Common myeloid progenitor, CD34-positive (primary cell): ENCODE data around the gene PDE3A.

ENCODE experiments used
- CTCF ChIA-PET: fragments of 350-600 bp; sonication (Branson Sonifier 250); formaldehyde crosslinking; loops from one replicate; lab custom pipeline; 2021; ENCODE audit warnings: antibody characterized with exemption; lab: Charles Lee
- POLR2A ChIA-PET: fragments of 350-600 bp; sonication (Branson Sonifier 250); formaldehyde crosslinking; loops from one replicate; lab custom pipeline; 2021; ENCODE audit warnings: antibody characterized with exemption; lab: Charles Lee
- DNase-seq, 3 donors: peaks; one replicate each; pipeline versions ENCODE4 v3.0.0 to v3.0.0-alpha.2; 2013
- H3K27ac ChIP-seq, 2 experiments: 1 replicate in 1 of 2; 2 replicates in 1 of 2; pipeline ENCODE4 v1.7.0; 2013; ENCODE audit warnings: inconsistent platforms in 2 of 2, low read length in 2 of 2, mild to moderate bottlenecking in 2 of 2, low read depth in 1 of 2, moderate library complexity in 1 of 2; ENCODE audit not compliant: severe bottlenecking in 2 of 2, insufficient read depth in 1 of 2, poor library complexity in 1 of 2
- H3K27me3 ChIP-seq, 5 experiments: replicated peaks in 2 of 5; 1 replicate in 3 of 5; 2 replicates in 2 of 5; pipeline versions ENCODE4 v1.6.1 to v1.7.0; 2013; ENCODE audit warnings: low read length in 4 of 5, mild to moderate bottlenecking in 2 of 5, moderate library complexity in 2 of 5, inconsistent platforms in 1 of 5; ENCODE audit not compliant: insufficient read depth in 5 of 5, control insufficient read depth in 4 of 5
- H3K36me3 ChIP-seq, 4 experiments: 1 replicate in 2 of 4; 2 replicates in 2 of 4; pipeline versions ENCODE4 v1.6.1 to v1.7.0; 2013; ENCODE audit warnings: low read length in 3 of 4, control low read depth in 1 of 4, mild to moderate bottlenecking in 1 of 4; ENCODE audit not compliant: control insufficient read depth in 4 of 4, insufficient read depth in 4 of 4
- H3K4me1 ChIP-seq, 4 experiments: 1 replicate in 3 of 4; 2 replicates in 1 of 4; pipeline versions ENCODE4 v1.6.1 to v1.7.1; 2013; ENCODE audit warnings: low read length in 3 of 4, mild to moderate bottlenecking in 3 of 4, control low read depth in 1 of 4, inconsistent platforms in 1 of 4, moderate library complexity in 1 of 4; ENCODE audit not compliant: control insufficient read depth in 4 of 4, insufficient read depth in 4 of 4; ENCODE audit errors: control extremely low read depth in 1 of 4
- H3K4me3 ChIP-seq, 7 experiments: 1 replicate in 4 of 7; 2 replicates in 3 of 7; pipeline versions ENCODE4 v1.5.1 to v1.7.0; 2013; ENCODE audit warnings: mild to moderate bottlenecking in 7 of 7, low read length in 6 of 7, moderate library complexity in 6 of 7, inconsistent platforms in 2 of 7, low read depth in 2 of 7, control low read depth in 1 of 7; ENCODE audit not compliant: insufficient read depth in 4 of 7, control insufficient read depth in 1 of 7; ENCODE audit errors: extremely low read depth in 1 of 7
- H3K9me3 ChIP-seq, 5 experiments: 1 replicate in 4 of 5; 2 replicates in 1 of 5; pipeline versions ENCODE4 v1.6.1 to v1.7.1; 2013; ENCODE audit warnings: low read length in 4 of 5, mild to moderate bottlenecking in 2 of 5, inconsistent platforms in 1 of 5, low read depth in 1 of 5, moderate library complexity in 1 of 5; ENCODE audit not compliant: control insufficient read depth in 4 of 5, insufficient read depth in 2 of 5; ENCODE audit errors: control extremely low read depth in 1 of 5
- WGBS: methylation state at CpG from one replicate; pipeline ENCODE4 v1.1.5; 2013; ENCODE audit not compliant: insufficient coverage; 5-methylcytosine and 5-hydroxymethylcytosine counted together

The PDE3A gene

GRCh38 chr12:20629414-20630156 is 261.2 kb downstream of the PDE3A start:
- DNase-seq, result no peak

GRCh38 chr12:20631711-20632110 is 263.4 kb downstream of the PDE3A start:
- WGBS, result 100% methylated on average over 1 of the region's 1 CpG
- H3K4me3 ChIP-seq, result no peak overlapping the region
- no peaks in the 10 kb centered on the region for H3K27me3 ChIP-seq
- no peak overlapping the region for H3K27ac ChIP-seq
- H3K9me3 ChIP-seq, result no peaks in the 10 kb centered on the region
- no peak for DNase-seq
- H3K36me3 ChIP-seq, result no peaks in the 10 kb centered on the region
- H3K4me1 ChIP-seq, result no peaks in the 10 kb centered on the region
- ChIA-PET POLR2A (interaction anchor here (0.6 kb wide), 1 partner anchor 829 kb away, joined by 6 read pairs; no protein-coding TSS in a partner anchor), CTCF (no interaction called here)

More at GRCh38 chr12:20629414-20630156, 261.2 kb downstream of the PDE3A start:
- H3K27me3 ChIP-seq, result no peaks in the 10 kb centered on the region
- WGBS, result 93% methylated on average over 5 of the region's 6 CpGs
- POLR2A ChIA-PET, result no interaction called here
- no peak overlapping the region for H3K4me3 ChIP-seq
- H3K27ac ChIP-seq, result no peak overlapping the region
- H3K36me3 ChIP-seq, result no peaks in the 10 kb centered on the region
- CTCF ChIA-PET, result no interaction called here
- no peaks in the 10 kb centered on the region for H3K9me3 ChIP-seq
- no peaks in the 10 kb centered on the region for H3K4me1 ChIP-seq

GRCh38 chr12:20641106-20641505 is 272.8 kb downstream of the PDE3A start:
- H3K27ac ChIP-seq, result no peak overlapping the region
- H3K36me3 ChIP-seq, result no peaks in the 10 kb centered on the region
- peaks cover 0 to 4% (median 0%) of the 10 kb centered on the region in 4 experiments for H3K4me1 ChIP-seq
- H3K4me3 ChIP-seq, result no peak overlapping the region
- H3K9me3 ChIP-seq, result no peaks in the 10 kb centered on the region
- DNase-seq, result no peak
- H3K27me3 ChIP-seq, result no peaks in the 10 kb centered on the region
- 100% methylated on average over 1 of the region's 3 CpGs for WGBS
- ChIA-PET POLR2A (no interaction called here), CTCF (interaction anchor here (1.5 kb wide), 1 partner anchor 157 kb away, joined by 4 read pairs; no protein-coding TSS in a partner anchor)

- 100% methylated on average over 1 of the region's 2 CpGs for WGBS
- no peak overlapping the region for H3K27ac ChIP-seq
- CTCF ChIA-PET, result interaction anchor here (1.0 to 1.2 kb wide), 2 partner anchors 12 to 306 kb away, joined by 3 read pairs; no protein-coding TSS in a partner anchor
- H3K27me3 ChIP-seq, result no peaks in the 10 kb centered on the region
- no peaks in the 10 kb centered on the region for H3K9me3 ChIP-seq
- POLR2A ChIA-PET, result no interaction called here
- H3K4me1 ChIP-seq, result no peaks in the 10 kb centered on the region
- DNase-seq, result no peak
- H3K36me3 ChIP-seq, result no peaks in the 10 kb centered on the region
- H3K4me3 ChIP-seq, result no peak overlapping the region
Measured at GRCh38 chr12:20643822-20644221, 275.5 kb downstream of the PDE3A start.

- Histone ChIP-seq H3K4me3 (no peak overlapping the region), H3K27me3 (no peaks in the 10 kb centered on the region), H3K27ac (no peak overlapping the region), H3K36me3 (no peaks in the 10 kb centered on the region), H3K4me1 (no peaks in the 10 kb centered on the region), H3K9me3 (no peaks in the 10 kb centered on the region)
- ChIA-PET POLR2A (no interaction called here), CTCF (no interaction called here)
- 75% methylated on average over 2 of the region's 3 CpGs for WGBS
- peak; percentile 23 to 61 (median 53) for DNase-seq
Measured at GRCh38 chr12:20646239-20646827, 278.0 kb downstream of the PDE3A start.

- H3K36me3 ChIP-seq, result no peaks in the 10 kb centered on the region
- no peak overlapping the region for H3K27ac ChIP-seq
- 67% methylated on average over 1 of the region's 2 CpGs for WGBS
- no peak for DNase-seq
- H3K27me3 ChIP-seq, result no peaks in the 10 kb centered on the region
- H3K9me3 ChIP-seq, result no peaks in the 10 kb centered on the region
- CTCF ChIA-PET, result interaction anchor here (1.2 kb wide), 1 partner anchor 198 kb away, joined by 3 read pairs; no protein-coding TSS in a partner anchor
- H3K4me1 ChIP-seq, result no peaks in the 10 kb centered on the region
- POLR2A ChIA-PET, result no interaction called here
- H3K4me3 ChIP-seq, result no peak overlapping the region
Measured at GRCh38 chr12:20653871-20654270, 285.5 kb downstream of the PDE3A start.

GRCh38 chr12:20656600-20656999 is 288.3 kb downstream of the PDE3A start:
- Histone ChIP-seq H3K36me3 (no peaks in the 10 kb centered on the region), H3K27me3 (no peaks in the 10 kb centered on the region), H3K4me3 (no peak overlapping the region), H3K9me3 (peaks cover 0 to 7% (median 3%) of the 10 kb centered on the region in 5 experiments), H3K4me1 (no peaks in the 10 kb centered on the region), H3K27ac (no peak overlapping the region)
- no peak for DNase-seq
- ChIA-PET POLR2A (no interaction called here), CTCF (interaction anchor here (1.0 kb wide), 1 partner anchor 13 kb away, joined by 3 read pairs; no protein-coding TSS in a partner anchor)
- WGBS, result 100% methylated on average over 1 of the region's 1 CpG
